ENCODE data around the gene DNAJC7. TPM values are rescaled to one million over a fixed set of nuclear protein-coding genes. Genes with fewer than 3 reads are reported as not detected.
"Not testable (repeated sequence)": the region's sequence is repeated elsewhere in the genome, so short reads cannot be mapped to it uniquely, and the experiment has no call there.

Gene DNAJC7
- total RNA-seq, 1 donor from 2014 or later: 126 TPM

DNA sequence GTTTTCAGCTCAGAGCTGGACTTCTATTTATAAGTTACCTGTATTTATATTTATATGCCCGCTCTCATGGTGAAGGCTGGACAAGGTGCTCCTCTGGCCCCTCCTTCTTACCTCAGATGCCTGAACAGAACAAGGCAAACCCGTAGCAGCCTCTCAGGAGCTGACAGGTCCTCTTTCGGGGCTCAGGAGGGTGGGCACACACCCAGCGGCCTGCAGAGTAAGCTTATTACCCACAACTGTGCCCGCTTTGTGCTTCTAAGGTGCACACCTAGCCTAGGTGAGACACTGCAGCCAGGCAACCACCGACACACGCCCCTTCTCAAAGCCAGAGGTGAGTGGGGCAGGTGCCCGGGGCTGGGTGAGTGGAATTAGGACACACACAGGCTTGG lies 7.9 kb upstream of the DNAJC7 start:
- Mint-ChIP-seq H3K9me3 (no peaks in the 10 kb centered on the region), H3K27ac (ENCODE audit: unreplicated experiment) (no peak overlapping the region), H3K36me3 (ENCODE audit: low read depth) (peaks cover 5% of the 10 kb centered on the region), H3K27me3 (ENCODE audit: low read depth) (no peaks in the 10 kb centered on the region), H3K4me3 (peak overlapping the region; percentile 83), H3K4me1 (peaks cover 46% of the 10 kb centered on the region)
- DNase-seq (ENCODE audit: low read depth, low spot score): no peak
- TF ChIP-seq, protein P1, sequence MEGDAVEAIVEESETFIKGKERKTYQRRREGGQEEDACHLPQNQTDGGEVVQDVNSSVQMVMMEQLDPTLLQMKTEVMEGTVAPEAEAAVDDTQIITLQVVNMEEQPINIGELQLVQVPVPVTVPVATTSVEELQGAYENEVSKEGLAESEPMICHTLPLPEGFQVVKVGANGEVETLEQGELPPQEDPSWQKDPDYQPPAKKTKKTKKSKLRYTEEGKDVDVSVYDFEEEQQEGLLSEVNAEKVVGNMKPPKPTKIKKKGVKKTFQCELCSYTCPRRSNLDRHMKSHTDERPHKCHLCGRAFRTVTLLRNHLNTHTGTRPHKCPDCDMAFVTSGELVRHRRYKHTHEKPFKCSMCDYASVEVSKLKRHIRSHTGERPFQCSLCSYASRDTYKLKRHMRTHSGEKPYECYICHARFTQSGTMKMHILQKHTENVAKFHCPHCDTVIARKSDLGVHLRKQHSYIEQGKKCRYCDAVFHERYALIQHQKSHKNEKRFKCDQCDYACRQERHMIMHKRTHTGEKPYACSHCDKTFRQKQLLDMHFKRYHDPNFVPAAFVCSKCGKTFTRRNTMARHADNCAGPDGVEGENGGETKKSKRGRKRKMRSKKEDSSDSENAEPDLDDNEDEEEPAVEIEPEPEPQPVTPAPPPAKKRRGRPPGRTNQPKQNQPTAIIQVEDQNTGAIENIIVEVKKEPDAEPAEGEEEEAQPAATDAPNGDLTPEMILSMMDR (conservative IDR thresholded peaks at IDR 0.05): no peak

DNA sequence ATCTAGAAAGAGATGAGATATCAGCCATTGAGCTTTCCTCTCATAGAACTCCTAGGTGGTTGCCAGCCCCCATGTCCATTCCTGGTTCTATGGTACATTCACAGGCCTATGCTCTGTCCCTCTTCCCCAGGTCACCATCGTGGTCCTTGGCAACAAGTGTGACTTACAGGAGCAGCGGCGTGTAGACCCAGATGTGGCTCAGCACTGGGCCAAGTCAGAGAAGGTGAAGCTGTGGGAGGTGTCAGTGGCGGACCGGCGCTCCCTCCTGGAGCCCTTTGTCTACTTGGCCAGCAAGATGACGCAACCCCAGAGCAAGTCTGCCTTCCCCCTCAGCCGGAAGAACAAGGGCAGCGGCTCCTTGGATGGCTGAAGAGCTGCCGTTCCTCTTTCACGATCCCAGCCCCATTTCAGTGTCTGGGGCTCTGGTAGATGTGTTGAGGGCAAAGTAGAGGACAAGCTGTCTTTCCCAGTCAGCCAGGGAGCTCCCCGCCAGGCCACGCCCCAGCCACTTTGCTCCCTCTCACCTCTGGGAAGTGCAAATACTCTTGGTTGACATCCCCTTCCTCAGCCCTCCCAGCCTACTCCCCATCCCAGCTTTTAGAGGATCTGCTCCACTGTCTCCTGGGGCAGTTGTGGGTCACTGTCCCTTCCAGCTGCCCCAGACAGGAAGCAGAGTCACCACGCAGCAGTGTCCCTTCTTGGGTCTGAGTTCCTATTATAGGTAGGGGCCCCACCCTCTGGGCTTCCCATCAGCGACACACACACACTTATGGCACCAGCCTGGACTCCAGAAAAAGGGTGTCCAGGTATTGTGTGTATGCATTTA lies 6.5 kb upstream of the DNAJC7 start:
- peak overlapping the region; percentile 31 for H3K4me3 Mint-ChIP-seq
- TF ChIP-seq, protein P1 (conservative IDR thresholded peaks at IDR 0.05): no peak
- no peaks in the 10 kb centered on the region for H3K27me3 Mint-ChIP-seq (ENCODE audit: low read depth)
- DNase-seq (ENCODE audit: low read depth, low spot score): no peak
- peaks cover 54% of the 10 kb centered on the region for H3K4me1 Mint-ChIP-seq
- no peak overlapping the region for H3K27ac Mint-ChIP-seq (ENCODE audit: unreplicated experiment)
- H3K9me3 Mint-ChIP-seq: peaks cover 3% of the 10 kb centered on the region
- peaks cover 9% of the 10 kb centered on the region for H3K36me3 Mint-ChIP-seq (ENCODE audit: low read depth)

DNA sequence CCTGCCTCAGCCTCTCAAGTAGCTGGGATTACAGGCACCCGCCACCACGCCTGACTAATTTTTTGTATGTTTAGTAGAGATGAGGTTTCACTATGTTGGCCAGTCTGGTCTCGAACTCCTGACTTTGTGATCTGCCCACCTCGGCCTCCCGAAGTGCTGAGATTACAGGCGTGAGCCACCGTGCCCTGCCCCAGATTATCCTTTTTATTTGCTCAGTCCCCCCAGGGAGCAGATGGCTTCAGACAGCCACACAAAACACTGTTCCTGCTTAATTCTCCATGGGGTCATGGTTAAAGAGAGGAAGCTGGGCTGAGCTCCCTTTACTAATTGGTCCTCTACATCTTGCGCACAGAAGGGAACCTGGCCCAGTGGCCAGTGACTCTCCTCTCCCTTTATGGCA lies 3.6 kb upstream of the DNAJC7 start:
- H3K9me3 Mint-ChIP-seq; H3K27ac Mint-ChIP-seq (ENCODE audit: unreplicated experiment); H3K36me3 Mint-ChIP-seq (ENCODE audit: low read depth); H3K27me3 Mint-ChIP-seq (ENCODE audit: low read depth); DNase-seq (ENCODE audit: low read depth, low spot score): not testable (repeated sequence)
- Mint-ChIP-seq H3K4me1 (peaks cover 51% of the 10 kb centered on the region), H3K4me3 (peak overlapping the region; percentile 97)

DNA sequence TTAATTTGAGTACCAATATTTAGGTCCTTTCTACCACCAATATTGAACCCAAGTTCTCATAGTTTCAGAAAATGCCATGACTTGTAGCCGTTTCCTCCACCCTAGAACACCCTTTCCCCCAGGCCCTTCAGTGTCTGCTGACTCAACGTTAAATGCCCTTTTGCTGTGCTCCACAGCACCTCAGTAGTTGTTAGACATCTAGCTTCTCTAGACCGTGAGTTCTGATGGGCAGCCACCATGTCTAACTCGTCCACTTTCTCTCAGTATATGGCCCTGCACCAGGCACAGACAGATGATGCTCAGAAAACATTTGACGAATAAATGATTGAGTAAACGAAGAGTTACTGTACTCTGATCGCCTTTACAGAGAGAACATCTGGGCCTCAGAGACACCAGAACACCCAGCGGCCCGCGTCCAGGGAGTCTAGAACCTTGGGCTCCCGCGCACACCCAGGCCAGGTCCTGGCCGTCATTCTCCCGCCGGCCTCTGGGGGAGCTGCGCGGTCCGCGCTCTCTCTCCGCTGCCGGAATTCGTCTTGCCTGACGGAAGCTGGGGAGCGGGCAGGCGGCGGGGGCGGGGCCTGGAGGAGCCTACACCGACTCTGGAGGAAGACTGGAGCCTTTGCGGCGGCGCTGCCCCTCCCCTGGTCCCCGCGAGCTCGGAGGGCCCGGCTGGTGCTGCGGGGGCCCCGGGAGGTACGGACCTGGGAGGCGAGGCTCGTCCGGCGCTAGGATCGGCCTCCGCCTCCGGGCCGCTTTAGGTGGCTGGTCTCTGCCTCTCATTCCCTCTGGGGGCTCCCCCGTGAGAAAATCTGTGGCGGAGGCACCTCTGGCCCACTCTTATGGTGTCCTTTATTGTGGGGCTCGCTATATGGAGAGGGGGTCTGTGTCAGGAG lies 2.5 kb upstream of the DNAJC7 start, which contains the start of gene NKIRAS2:
Gene NKIRAS2, plus strand, starts transcription at position 582 of the 896 bp plus-strand sequence. CDS start 1,488 bp downstream, outside the sequence.
- Mint-ChIP-seq H3K4me1 (peaks cover 54% of the 10 kb centered on the region), H3K4me3 (peak within 1 kb of the TSS; percentile 97), H3K27me3 (ENCODE audit: low read depth) (no peaks in the 10 kb centered on the region), H3K36me3 (ENCODE audit: low read depth) (peaks cover 7% of the 10 kb centered on the region), H3K9me3 (peaks cover 3% of the 10 kb centered on the region), H3K27ac (ENCODE audit: unreplicated experiment) (peak within 1 kb of the TSS; percentile 89)
- peak; percentile 90 for DNase-seq (ENCODE audit: low read depth, low spot score)
- TF ChIP-seq, protein P1 (conservative IDR thresholded peaks at IDR 0.05): peak; percentile 86

DNA sequence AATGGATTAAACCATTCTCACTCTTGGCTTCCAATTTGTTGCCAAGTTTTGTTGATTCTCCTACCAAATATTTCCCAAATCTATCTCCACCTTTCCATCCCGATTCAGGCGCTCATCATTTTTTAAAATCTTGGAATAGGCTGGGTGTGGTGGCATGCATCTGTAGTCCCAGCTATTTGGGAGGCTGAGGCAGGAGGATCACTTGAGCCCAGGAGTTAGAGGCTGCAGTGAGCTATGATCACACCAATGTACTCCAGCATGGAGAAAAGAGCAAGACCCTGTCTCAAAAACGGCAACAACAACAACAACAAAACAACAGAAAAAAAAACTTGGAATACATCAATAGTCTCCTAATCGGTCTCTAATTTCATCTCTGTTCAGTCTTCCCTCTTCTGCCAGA lies 1.7 kb upstream of the DNAJC7 start:
- Mint-ChIP-seq H3K27ac (ENCODE audit: unreplicated experiment) (no peak overlapping the region), H3K4me1 (peaks cover 52% of the 10 kb centered on the region), H3K4me3 (peak overlapping the region; percentile 97), H3K9me3 (peaks cover 3% of the 10 kb centered on the region), H3K36me3 (ENCODE audit: low read depth) (peaks cover 6% of the 10 kb centered on the region), H3K27me3 (ENCODE audit: low read depth) (no peaks in the 10 kb centered on the region)
- TF ChIP-seq, protein P1 (conservative IDR thresholded peaks at IDR 0.05): no peak
- no peak for DNase-seq (ENCODE audit: low read depth, low spot score)
